HG03108 (cell line): ENCODE results near the gene TCN2.
"Not testable (repeated sequence)": the region's sequence is repeated elsewhere in the genome, so short reads cannot be mapped to it uniquely, and the experiment has no call there.

Experiments
- ATAC-seq: cut with Tn5 transposase; IDR thresholded peaks from one replicate; pipeline ENCODE4 v1.9.1; 2021; ENCODE audit warnings: moderate library complexity; ENCODE audit not compliant: unreplicated experiment

Gene TCN2

DNA sequence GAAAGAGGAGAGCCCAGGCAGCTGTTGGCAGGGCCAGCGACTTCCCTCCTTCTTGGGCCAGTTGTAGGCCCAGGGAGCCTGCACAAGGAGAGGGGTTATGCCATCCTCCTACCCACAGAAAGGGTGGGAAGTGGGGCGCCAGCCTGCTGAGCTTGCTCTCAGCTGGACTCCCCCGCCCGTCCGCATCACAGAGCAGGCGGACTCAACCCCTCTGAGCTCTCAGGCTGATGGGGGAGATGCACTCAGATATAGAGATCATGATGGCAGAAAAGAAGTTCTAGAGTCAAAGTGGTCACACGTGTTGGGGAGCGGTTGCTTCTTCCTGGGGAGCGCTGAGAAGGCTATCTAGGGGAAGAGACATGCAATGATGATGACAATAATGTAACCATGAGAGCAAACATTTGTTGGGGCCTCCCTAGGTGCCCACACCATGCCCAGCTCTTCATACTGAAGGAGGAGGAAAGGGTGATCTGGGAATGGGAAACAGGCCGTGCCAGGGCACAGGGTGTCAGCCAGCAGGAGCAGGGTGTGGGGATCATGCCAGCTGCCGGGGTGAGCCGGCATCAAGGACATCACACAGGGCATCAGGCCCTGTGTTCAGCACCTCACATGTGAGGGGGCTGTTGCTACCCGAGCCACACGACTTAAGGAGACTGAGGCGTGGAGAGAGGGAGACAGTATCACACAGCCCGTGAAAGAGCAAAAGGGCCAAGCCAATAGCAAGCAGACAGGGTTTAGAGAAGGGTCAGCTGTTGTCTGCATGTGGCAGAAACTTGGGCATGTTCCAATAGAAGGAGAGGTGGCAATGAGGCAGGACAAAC lies 36.3 kb downstream of the TCN2 start:
- no peak for ATAC-seq

DNA sequence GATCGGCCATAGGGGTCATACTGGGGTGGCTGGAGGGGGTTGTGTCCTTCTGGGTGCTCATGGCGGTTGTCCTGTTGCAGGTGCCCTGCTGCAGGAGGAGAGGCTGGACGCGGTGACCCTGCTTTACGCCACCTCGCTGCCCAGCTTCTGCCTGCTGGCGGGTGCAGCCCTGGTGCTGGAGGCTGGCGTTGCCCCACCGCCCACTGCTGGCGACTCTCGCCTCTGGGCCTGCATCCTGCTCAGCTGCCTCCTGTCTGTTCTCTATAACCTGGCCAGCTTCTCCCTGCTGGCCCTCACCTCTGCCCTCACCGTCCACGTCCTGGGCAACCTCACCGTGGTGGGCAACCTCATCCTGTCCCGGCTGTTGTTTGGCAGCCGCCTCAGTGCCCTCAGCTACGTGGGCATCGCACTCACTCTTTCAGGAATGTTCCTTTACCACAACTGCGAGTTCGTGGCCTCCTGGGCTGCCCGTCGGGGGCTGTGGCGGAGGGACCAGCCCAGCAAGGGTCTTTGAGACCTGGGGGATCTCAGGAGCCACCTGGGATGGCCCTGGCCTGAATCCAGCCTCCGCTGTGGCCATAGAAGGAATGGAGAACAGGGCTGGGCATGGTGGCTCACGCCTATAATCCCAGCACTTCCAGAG lies 39.7 kb downstream of the TCN2 start:
- ATAC-seq: no peak

DNA sequence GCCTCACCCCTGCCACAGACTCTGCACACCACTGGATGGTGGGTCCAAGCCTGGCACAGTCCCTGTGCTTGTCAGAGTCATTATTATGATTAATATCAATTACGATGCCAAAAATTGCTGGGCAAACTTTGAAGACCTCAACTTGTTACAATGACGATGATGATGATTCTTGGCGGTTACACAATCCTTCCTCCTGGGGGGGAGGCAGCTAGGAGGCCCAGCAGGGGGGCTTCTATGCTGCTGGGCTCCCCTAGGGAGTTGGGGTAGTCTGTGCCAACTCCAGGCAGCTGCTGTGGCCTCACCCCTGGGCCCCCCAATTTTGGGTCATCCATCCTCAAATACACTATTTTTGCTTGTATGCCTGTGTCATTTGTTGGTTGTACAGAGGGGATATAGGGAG lies 40.6 kb downstream of the TCN2 start:
- ATAC-seq: no peak

DNA sequence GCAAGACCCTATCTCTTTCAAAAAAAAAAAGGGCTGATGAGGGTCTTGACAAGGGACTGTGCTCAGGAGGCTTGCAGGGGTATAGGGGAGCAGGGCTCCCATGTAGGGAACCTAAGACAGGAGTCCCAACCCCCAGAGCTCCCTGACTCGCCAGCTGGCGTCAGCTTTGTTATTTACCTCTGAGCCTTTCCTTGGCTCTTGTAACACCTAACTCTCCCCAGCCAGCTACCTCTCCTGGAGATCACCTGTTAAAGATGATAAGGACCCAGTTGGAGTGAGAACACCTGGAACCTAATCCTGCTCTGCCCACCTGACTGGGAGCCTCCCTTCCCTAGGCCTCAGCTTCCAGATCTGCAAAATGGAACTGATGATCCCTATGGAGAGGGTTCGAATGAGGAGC lies 41.9 kb downstream of the TCN2 start:
- ATAC-seq: no peak

DNA sequence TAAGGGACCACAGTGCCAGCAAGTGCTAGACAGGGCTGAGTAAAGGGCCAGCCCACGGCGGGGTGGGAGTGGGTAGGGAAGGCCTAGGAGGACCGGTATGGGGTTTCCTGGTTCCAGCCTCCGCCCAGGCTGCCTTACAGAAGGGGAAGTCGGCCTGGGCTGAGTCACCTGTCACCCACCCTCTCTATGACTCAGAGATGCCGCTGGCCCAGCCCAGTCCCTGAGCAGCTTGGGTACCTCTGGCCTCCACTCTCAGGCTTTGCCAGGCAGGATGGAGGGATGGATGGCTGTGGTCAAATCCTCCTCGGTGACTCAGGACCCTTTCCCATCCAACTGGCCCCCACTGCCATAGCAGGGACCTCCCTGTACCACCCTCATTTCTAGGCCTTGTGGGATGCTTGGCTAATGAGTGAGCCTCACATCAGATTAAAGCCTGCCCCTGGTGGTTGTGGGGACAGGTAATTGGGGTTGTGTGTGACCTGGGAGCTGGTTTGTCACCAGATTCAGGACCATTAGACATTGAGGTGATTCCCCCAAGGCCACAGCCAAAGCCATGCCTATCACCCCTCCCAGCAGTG lies 42.5 kb downstream of the TCN2 start:
- ATAC-seq: peak; percentile 80

DNA sequence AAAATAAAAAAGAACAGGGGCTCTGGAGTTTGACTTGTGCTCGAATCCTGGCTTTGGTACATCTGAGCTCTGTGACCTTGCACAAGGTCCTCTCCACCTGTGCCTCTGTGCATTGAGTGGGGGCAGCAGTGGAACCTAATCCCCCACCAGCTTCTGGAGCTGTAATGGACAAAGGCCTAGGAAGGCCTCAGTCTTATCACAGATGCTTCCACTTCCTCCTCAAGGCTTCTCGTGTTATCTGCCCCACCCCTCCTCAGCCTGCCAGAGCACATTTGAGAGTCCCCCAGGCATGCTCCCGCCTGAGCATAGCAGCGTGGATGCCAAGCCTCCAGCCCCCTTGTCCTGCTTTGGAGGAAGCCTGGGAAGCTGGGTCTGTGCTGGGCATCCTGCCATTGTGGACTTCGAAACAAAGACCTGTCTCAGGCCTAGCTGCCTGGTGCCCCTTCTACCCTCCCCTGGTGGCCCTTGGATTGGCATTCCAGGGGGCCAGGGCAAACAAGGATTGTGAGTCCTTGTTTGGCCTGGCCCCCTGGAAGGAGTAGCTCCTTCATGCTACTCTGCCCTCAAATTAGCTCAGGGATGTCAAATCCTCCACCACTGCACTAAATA lies 43.6 kb downstream of the TCN2 start:
- ATAC-seq: no peak

DNA sequence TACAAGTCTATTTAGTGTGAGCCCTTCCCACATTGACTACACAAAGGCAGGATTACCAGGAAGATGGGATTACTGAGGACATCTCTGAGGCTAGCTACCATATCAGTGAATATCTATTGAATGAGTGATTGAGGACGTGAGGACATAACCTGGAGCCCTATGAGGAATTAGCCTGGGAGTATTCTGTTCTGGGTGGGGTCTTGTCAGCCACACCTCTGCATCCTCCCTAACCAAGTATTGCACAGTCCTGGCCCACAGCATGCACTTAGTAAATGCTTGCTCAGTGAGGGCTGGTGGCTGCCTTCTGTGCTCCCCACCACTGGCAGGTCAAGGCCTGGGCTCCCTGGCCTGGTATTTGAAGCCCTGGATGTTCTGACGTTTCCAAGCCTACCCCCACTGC lies 45.9 kb downstream of the TCN2 start:
- no peak for ATAC-seq

DNA sequence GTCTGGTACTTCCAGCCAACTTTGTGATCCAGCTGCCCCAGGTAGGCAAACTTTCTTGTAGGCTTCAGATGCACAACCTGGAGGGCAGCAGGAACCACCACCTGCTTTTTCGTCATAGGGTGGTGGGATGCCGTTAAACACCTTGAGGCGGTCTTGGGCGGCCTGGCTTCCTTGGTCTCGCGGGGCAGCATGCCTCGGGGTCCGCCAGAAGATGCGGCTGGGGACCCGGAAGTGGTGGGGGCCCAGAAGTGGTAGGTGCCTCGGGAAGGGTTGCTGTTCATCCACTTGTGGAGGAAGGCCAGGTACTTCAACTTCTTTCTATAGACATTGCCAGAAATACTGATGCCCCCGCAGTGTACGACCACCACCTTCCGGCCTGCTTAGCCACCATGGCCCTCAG lies 47.4 kb downstream of the TCN2 start:
- no peak for ATAC-seq

DNA sequence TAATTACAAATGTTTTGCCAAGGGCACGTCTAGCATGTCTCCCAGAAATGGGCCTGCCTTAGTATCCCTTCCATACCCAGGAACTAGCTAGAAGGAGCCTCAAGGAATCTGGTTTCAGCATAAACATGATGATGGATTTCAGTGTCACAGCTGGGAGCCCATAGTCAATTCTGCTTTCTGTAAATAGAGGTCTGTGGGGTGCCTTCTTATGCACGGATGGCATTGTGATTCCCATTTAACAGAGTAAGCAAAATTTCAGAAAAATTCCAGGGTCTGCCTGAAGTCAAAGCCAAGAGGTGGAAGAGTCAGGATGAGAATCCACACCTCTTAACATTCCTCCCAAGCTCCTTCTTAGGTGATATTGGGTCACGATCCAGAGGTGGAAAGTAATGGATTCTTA lies 48.6 kb downstream of the TCN2 start:
- ATAC-seq: no peak

DNA sequence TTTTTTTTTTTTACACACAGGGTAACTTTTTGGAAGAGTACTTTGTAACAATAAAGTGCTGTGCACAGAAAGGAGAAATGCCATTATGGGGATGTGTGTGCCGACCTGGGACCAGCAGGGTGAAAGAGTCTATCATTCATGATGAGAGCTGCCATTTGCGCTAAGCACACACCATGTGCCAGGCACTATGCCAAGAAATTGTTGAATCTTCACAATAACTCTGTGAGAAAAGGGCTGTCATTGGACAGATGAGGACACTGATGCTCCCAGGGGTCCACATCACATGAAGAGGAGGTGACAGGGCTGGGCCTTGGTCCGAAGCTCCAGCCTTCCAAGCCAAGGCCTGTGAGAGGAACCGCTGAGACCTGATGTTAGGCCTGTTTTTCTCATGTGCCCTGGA lies 55.1 kb downstream of the TCN2 start:
- ATAC-seq: no peak

DNA sequence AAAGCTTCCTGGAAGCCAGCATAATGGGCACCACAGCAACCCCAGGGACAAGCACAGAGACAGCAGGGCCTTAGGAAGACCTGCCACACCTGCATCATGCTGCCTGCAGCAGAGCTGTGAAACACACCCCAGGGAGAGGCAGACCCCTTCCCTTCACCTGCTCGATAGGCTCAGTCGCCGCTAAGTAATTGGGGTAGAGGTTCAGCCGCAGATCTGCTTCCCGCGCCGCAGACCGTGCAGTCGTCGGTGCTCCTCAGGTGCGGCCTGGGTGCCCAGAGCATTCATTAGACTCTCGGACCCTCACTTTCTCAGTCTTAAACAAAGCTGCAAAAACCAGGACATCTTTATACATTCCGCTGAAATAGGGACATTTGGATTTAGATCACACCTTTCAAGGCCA lies 57.8 kb downstream of the TCN2 start:
- ATAC-seq: no peak

DNA sequence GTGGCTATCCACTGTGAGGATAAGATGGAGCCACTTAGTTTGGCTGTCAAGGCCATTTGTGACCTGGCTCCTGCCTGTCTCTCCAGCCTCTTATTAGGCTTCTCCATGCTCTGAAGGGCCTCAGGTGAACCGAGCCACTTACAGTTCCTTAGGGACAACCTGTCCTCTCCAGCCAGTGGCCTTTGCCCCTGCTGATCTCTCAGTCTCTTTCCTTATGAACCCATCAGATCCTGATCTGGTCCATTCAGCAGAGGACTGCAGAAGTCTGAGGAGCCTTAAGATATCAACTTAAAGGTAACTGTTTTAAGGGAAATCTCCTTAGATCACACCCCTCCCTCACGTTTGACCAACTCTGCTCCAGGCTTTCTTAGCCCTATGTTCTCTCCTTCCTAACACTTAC lies 58.3 kb downstream of the TCN2 start:
- no peak for ATAC-seq

DNA sequence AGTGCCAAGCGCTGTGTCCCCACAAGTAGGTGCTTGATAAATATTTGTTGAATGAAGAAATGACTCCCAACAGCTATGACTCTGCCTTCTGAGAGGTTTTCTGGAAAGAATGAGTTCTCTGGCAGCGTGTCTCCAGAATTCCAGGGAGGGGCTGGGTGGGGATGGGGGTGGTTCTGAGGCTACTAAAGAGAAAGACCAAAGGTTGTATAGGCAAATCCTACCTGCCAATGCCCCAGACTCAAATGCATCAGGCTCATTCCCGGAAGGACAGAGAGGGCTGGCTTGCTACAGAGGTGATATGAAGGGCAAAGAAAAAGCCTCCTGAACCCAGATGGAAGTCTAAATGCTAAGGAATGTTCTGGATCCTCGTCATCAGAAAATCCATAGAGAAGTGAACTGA lies 58.8 kb downstream of the TCN2 start:
- ATAC-seq: no peak

DNA sequence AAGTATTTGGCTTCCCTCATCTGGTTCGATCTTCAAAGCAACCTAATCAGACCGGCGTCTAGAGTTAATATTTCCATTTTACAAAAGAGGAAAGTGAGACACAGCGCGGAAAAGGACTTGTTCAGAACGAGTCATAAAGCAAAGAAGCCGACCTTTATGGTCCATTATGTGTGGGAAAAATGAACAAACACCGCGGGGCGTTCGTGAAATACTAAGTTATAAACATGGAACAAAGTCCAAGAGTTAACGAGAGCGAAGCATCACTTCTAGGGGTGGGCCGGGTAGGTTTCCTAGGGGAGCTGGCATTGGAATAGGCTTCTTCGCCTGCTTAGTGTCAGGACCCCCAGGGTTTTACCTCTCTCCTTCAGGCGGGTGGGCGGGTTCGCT lies 60.1 kb downstream of the TCN2 start:
- peak; percentile 9 for ATAC-seq

DNA sequence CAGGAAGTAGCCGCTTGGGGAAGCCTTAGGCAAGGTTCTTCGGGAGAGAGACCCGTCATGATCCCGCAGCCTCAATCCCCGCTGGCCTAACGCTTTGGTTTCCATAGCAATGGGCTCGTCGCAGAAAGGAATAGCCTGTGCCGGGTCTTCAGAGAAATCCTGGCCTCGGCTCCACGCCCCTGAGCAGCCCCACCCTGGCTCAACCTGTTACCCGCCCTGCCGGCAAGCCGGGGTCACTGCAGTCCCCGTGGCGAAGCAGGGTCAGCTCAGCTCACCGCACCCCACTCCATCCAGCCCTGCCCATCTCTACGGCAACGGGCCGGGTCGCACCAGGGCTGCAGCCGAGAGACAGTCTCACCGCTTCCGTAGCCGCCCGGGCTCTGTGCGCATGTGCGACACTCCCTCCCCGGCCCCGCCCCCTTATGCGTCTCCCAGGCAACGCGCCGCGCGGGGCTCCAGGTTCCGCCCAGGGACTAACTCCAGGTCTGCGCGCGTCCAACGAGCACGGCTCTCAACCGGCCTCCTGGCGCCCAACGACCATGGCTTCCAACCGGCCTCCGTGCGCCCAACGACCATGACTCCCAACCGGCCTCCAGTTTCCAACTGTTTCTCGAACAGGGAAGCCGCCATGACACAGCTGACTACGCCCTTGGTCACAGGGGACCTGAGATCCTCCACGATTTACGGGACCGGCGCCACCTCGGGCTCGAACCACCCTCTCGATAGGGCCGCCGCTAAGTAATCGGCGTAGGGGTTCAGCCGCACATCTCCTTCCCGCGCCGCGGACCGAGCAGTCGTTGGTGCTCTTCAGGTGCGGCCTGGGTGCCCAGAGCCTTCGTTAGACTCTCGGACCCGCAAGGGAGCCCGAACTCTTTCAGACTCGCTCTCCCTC lies 60.8 kb downstream of the TCN2 start, which contains the start of gene DUSP18:
Gene DUSP18, minus strand, starts transcription at position 382 of the 892 bp plus-strand sequence. CDS start 3,872 bp downstream, outside the sequence.
- ATAC-seq: peak; percentile 81

DNA sequence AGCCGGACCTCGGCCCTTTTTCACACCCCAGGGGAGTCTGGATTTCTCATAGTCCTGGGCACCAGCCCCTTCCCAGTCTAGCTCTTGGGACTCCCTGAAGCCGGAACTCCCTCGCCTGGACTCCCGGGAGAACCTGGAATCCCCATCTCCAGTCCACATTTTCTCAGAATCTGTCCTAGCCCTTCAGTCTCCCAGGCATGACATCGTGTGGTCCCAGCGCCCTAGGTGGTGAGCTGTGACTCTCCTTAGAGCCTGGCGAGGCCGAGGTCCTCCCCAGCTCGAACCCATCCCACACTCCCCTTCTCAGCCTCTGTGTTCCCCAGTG lies 61.4 kb downstream of the TCN2 start:
- ATAC-seq: no peak

DNA sequence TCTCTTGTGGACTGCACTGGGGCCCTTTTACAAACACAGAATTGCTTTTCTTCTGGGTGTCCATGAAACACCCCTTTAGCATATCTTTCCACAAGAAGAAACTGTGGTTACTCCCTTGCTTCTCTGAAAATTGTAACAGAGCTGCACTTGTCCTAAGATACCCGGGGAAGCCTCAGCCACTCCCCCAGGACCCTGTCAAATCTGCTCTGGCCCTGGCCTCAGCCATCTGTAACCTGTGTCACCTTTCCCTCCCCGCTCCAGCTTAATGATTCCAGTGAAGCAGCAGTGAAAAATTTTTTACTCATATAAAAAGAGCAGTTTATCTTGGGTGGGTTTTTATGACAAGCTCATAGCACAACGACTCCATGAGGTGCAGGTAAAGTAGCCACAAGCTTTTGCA lies 64.1 kb downstream of the TCN2 start:
- no peak for ATAC-seq

DNA sequence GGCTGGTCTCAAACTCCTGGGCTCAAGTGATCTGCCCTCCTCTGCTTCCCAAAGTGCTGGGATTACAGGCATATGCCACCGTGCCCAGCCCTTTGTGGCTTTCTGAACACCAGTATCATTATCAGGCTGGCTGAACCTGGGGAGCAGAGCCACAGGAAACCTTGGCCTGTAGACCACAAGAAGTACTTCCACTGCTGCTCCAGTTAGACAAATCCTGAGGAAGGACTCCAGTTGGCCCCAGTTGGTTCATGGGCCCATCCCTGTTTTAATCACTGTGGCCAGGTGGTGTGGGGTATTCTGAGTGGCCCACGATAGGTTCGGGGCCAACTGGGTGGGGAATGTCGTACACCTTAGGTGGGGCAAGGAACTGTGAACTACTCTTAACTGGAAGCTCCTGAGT lies 66.2 kb downstream of the TCN2 start:
- ATAC-seq: no peak

DNA sequence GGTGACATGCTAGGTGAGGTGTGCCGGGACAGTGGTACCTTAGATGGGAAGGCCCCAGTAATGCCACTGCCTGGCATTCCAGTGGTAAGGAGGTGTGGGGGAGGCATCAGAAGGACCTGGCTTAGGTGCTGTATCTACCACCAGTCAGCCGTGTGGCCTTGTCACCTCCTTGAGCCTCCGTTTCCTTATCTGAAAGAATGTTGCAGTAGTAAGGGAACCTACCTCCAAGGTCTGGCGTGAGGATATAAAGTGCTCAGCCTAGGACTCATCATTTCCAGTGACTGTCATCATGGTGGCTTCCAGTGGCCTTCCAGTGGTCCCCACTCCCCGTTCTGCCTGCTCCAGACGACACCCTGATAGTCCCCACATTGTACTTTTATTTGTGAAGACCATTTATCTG lies 67.5 kb downstream of the TCN2 start:
- ATAC-seq: no peak

DNA sequence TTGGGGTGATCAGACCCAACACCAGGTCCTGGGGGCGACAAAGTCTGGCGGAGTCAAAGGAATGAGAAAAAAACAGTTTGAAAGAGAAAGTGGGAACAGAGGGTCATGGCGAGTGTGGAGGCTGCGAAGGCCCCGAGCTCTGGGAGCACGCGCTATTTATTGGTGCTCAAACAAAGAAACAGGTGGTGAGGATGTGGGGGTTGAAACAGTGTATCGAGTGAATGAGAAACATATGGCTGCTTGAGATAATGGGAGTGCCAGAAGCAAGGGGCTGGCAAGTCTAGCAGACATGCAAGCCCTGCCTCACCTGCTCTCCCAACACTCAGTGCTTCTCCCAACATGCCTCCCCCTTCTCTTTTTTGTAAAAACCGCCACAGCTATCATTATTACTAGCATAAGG lies 68.5 kb downstream of the TCN2 start:
- no peak for ATAC-seq

DNA sequence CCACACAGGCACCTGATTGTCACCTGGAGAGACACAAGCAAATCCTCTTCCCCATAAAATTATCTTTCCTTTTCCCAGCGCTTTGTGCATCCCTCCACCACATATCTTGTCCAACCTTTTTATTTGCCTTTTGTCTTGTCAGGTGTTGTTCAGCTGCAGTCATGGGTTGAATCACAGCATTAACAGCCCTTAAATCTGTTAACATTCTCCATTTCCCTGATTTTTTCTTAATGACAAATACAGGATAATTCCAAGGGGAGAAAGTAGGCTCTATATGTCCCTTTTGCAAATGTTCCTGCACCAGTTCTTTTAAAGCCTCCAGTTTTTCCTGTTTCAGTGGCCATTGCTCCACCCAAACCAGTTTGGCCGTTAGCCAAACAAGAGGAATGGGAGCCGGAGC lies 69.6 kb downstream of the TCN2 start:
- not testable (repeated sequence) for ATAC-seq
